HG02623 (cell line): Measurements from ENCODE around the gene UEVLD.
A peak's percentile ranks its signal among the peaks of the same experiment; 100 is the strongest.

Experiments
- ATAC-seq: cut with Tn5 transposase; IDR thresholded peaks from one replicate; pipeline ENCODE4 v1.9.1; 2021; ENCODE audit warnings: moderate library complexity; ENCODE audit not compliant: unreplicated experiment

UEVLD gene

GRCh38 chr11:18590571-18590970 is 2.0 kb upstream of the UEVLD start:
- no peak for ATAC-seq

DNA sequence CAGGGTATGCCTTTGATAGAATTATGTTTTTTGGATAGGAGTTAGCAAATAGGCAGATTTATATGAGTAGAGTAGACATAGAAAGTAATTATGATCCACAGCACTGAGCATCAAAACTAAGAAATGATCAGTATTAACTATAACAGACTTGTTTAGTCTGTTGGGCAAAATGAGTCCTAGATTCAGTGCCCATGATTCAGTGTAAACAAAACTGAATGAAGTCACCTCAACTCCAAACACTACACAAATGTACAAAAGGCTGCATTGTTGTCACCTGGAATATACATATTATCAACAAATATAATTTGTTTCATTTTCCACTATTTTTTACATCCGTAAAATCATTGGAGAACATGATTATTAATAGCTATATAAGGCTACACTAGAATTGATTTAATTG is 6.7 kb downstream of the UEVLD start:
- no peak for ATAC-seq

- ATAC-seq = no peak
These were observed 8.3 kb downstream of the UEVLD start for GRCh38 chr11:18580113-18580766.

DNA sequence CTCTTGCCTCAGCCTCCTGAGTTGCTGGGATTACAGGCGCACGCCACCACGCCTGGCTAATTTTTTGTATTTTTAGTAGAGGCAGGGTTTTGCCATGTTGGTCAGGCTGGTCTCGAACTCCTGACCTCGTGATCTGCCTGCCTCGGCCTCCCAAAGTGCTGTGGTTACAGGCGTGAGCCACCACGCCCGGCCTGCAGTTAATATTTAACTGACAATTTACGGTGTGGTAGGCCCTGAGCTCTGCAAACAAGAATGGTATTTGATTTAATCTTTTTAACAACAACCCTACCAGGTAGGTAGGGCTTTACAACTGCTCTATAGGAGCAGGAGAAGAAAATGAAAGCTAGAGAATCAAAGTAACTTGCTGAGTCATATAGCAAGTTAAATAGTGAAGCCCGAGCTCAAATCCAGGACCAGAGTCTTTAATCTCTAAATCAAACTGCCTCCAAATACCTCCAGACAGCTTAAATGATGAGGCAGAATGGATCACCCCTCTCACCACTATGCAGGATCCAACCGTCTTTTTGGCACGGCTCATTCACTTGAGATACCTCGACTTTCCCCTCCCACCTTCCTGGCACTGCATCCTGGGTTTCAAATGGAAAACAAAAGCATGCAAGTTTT is 9.4 kb downstream of the UEVLD start:
- no peak for ATAC-seq

GRCh38 chr11:18575361-18575760 is 13.2 kb downstream of the UEVLD start:
- ATAC-seq = no peak

GRCh38 chr11:18567081-18567480 is 21.5 kb downstream of the UEVLD start:
- no peak for ATAC-seq

GRCh38 chr11:18566406-18566805 is 22.1 kb downstream of the UEVLD start:
- ATAC-seq = no peak

DNA sequence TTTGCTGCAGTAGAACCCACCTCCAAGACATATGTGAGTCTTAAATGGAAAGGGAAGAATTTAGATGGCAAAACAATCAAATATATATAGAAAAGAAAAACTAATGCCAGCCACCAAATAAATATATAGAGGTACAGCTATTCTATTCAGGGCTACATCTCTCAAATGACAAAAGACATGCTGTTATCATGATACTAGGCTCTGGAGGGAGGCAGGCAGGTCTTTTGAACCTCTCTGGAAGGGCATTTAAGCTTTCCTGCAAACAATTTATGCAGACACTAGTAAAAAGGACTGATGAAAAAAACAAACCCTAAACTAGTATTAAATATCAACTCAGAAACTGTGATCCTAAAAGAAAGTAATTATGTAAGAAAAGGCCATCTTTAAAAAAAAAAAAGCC is 24.4 kb downstream of the UEVLD start:
- ATAC-seq = no peak

DNA sequence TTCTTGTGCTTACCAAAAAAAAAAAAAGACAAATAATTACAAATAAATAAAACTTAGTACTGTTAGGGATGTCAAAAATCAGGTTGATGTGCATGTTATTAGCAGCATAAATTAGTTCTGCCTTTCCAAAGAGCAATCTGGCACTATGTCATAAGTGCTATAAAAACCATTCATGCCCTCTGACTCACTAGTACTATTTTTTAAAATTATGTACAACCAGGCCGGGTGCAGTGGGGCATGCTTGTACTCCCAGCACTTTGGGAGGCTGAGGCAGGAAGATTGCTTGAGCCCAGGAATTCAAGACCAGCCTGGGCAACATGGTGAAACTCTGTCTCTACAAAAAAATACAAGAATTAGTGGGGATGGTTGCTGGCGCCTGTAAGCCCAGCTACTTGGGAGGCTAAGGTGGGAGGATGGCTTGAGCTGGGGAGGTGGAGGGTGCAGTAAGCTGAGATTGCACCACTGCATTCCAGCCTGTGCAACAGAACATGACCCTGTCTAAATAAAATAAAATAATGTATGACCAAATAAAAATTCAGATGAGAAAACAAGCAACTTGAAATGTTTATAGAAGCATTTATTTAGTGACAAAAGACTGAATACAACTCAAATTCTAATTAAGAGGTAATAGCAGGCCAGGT is 25.3 kb downstream of the UEVLD start:
- no peak for ATAC-seq

GRCh38 chr11:18548001-18548400 is 40.5 kb downstream of the UEVLD start:
- no peak for ATAC-seq

- no peak for ATAC-seq
These were observed 48.1 kb downstream of the UEVLD start for GRCh38 chr11:18540207-18541009.

- ATAC-seq = no peak
These were observed 52.3 kb downstream of the UEVLD start for GRCh38 chr11:18536209-18536608.

- no peak for ATAC-seq
These were observed 54.3 kb downstream of the UEVLD start for GRCh38 chr11:18534245-18534644.

- no peak for ATAC-seq
These were observed 55.2 kb downstream of the UEVLD start for GRCh38 chr11:18533365-18533764.

DNA sequence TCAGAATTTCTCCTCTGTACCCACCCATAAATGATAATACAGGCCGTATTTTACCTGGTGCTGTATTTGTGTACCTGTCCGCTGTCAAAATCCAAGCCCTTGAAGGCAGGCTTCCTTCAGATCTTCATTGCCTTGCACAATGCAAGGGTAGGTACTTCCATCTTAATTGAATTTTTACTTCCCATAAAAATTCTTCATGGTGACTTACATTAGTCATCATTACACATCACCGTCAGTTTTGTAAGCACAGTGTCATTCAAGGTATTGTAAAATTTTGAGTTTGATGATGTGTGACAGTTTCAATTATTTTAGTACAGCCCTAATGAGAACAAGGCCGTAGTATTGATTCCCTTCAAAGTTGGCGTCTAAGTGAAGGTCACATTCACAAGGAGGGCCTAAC is 61.0 kb downstream of the UEVLD start:
- ATAC-seq = no peak

DNA sequence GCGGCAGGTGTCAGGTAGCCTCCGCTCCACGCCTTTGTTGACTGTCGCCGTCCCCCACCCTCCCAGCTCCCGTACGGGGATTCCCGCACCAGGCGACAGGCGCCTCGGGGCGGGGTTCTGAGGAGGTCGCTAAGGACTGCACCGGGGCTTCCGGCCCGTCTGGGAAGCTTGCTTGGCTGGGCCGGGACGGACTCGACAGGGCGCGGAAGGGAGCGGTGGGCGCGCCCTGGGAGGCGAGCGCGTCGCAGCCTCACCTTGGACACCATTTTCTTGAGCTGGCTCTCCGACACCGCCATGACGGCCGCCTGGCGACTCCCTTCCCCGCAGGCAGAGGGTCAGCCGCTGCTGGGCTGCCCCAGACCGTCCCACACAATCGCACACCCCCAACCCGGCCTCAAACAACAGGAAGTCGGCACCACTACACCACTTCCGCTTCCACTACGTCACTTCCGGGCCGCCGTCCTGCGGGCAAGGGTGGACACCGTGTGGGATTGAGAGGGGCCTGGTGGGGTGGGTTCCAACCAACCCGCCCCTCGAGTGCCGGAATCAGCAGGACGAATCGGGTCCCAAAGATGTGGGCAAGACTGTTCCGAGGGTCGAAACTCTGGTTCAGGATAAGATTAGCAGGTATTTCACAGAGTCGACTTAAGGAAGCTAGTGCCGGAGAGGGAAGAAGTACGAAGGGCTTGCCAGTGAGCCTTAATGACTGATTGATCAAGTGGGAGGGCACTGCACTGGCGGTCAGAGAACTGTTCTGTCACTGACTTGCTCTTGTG is 61.8 kb downstream of the UEVLD start, which contains the start of gene TSG101:
Gene TSG101 (minus strand): TSS at position 422 of the 776 bp plus-strand sequence. CDS start 126 bp downstream, at position 296.
- peak; percentile 95 for ATAC-seq

DNA sequence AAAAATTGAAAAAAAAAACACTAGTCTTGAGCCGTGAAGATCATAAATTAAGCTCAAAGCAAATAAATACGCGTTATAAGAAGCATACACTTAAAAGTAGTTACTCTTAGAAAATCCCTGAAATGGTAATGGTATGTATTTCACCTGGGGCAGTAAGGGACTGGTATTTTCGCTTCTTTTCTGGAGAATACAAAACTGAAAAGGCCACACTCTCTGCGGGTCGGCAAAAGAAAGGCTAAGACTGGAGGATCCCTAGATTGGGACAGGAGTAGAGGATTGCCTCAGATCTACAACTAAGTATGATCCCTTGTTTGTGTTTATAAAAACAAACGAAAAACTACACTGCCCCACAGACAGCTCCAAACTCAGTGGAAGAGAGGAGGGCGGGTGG is 62.4 kb downstream of the UEVLD start:
- ATAC-seq = no peak

DNA sequence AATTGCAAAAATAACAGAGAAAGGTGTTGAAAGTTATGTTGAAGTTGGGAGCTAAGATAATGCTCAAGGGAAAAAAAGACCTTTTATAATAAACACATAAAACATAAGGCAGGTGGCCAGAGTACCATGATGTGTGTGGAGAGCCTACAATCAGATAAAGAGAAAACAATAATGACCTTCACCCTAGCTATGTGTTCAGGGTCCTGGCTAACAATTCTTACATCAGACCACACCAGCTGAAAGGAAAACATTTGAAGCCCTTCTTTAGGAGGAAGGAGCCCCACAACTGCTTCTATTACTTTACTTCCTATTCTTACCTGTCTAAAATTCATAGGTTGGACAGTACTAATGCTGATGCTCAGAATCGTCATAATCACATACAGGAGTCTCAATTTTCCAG is 64.3 kb downstream of the UEVLD start:
- ATAC-seq = no peak

- ATAC-seq = no peak
These were observed 65.5 kb downstream of the UEVLD start for GRCh38 chr11:18523084-18523483.

- ATAC-seq = no peak
These were observed 66.1 kb downstream of the UEVLD start for GRCh38 chr11:18522388-18522787.

- no peak for ATAC-seq
These were observed 67.4 kb downstream of the UEVLD start for GRCh38 chr11:18521122-18521521.
